ENCODE data around the gene TSPAN5.

The TSPAN5 gene

DNA sequence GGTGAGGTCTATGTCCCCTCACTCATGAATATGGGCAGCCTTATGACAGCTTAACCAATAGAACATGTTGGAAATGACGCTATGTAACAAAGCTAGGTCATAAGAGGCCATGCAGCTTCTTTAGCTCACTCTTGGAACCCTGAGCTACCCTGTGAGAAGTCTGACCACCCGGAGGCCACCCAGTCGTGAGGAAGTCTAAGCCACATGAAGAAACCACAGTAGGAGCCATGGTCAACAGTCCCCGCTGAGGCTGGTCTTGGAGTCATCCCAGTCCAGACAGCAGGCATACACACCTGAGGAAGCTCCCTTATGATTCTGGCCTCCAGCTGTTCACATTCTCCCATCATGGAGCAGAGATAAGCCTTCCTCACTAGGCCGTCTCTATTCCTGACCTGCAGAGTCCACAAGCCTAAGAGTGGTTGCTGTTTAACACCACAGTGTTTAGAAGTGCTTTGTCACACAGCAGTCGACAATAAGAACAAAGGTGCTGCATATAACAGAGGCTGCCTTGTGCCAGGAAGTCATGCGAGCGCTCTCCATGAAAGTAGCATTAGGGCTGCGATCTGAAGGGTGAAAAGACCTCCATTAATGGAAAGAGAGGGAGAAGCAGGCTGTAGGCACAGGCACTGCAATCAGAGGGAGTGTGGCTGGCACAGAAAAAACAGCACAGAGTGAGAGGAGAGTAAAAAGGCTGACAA, 38.2 kb downstream of the TSPAN5 start:
- DNase-seq (ENCODE audit: extremely low read depth in 1 of 2, low read depth in 1 of 2), result no peak

- no peak for DNase-seq (ENCODE audit: extremely low read depth in 1 of 2, low read depth in 1 of 2)
Observed at GRCh38 chr4:98619180-98619579, 39.2 kb downstream of the TSPAN5 start.

- DNase-seq (ENCODE audit: extremely low read depth in 1 of 2, low read depth in 1 of 2), result no peak
Observed at GRCh38 chr4:98618680-98619079, 39.7 kb downstream of the TSPAN5 start.

DNA sequence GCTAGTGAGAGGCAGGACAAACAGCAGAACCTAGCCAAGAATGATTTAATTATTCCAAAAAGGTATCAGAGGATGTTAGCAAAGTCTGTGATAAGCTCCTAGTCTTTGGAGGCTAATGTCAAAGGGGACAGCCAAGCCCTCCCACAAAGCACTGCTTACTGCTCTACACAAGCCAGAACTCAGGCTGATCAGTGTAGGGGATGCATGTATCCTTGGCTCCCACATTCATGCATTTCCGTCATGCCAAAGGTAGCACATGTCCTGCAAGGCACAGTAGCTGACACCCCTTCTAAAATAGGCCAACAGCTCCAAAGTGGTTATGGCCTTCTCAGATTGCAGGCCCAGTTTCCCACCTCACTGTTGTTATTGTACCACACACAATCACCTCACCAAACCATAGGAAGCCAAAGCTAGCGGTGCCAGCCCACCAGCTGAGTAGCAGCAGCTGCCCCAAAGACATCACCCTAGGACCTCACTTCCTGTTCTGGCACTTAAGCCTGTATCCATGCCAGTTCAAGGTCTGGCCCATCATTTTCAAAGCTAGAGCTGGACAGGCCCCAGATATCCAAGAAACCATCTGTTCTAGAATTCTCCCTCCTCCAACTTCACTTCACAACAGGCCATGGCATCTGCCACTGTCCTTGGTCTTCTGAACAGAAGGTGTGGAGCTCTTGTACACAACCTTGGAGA, 40.9 kb downstream of the TSPAN5 start:
- no peak for DNase-seq (ENCODE audit: extremely low read depth in 1 of 2, low read depth in 1 of 2)

- no peak for DNase-seq (ENCODE audit: extremely low read depth in 1 of 2, low read depth in 1 of 2)
Observed at GRCh38 chr4:98615991-98616390, 42.4 kb downstream of the TSPAN5 start.

DNA sequence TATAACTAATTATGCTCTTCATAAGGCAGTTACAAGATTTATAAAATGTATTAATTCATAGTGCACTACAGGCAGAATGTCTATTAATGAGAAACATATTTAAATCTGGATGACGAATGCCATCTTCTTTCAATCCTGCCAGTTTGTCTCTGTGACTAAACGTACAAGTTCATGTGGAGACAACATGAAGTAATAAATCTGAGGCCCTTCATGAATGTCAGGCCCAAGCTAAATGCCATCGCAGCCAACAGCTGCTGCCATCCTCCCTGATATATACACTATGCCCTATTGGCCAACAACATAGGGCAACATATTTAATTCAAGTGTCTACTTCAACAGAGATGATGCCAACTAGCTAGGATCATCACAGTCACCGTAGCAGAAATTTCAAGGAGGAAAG, 43.7 kb downstream of the TSPAN5 start:
- DNase-seq (ENCODE audit: extremely low read depth in 1 of 2, low read depth in 1 of 2), result no peak

DNA sequence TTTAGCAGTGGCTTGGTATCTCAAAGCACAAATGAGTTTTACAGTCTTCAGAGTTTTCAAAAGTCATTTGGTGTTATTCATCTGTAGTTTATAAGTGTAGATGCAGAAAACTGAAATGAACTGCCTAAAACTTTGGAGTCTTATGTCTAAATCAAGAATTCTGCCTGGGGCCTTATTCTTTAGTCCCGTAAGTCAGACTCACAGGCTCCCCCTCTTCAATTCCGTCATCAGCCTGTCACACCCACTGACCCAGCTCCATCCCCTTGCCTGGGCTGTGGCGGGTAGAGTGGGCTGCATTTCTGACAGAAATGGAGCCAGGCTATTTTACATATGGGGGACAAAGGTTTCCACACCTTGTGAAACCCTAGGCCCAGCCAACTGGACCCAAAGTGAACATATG, 44.3 kb downstream of the TSPAN5 start:
- DNase-seq (ENCODE audit: extremely low read depth in 1 of 2, low read depth in 1 of 2), result no peak

DNA sequence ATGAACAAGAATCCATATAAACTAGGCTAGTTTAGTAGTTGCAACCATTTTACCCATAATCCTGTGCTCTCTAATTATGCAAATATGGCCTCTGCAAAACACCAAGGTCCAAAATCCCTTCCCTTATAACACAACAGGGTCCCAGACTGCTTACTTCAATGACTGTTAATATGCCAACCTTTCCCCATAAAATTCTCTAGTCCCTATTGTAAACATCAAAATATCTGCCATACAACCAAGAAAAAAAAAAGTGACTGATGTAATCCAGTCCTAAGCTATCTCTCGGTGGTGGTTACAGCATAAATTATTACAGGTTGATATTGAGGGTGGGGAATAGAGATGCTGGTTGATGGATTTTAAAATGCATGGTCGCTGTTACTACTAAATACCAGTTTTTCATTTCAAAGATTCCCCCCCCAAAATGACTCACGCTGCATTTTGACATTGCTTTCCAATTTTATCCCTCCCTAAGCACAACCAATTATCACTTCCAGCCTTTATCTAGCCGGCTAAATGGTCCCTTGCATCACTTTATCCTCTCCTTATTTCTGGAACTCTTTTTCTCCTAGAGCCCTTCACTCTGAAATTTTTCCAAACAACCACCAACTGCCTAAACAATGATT, 44.8 kb downstream of the TSPAN5 start:
- DNase-seq (ENCODE audit: extremely low read depth in 1 of 2, low read depth in 1 of 2), result no peak

- DNase-seq (ENCODE audit: extremely low read depth in 1 of 2, low read depth in 1 of 2), result no peak
Observed at GRCh38 chr4:98612318-98613250, 45.8 kb downstream of the TSPAN5 start.

GRCh38 chr4:98611677-98612317, 46.6 kb downstream of the TSPAN5 start:
- DNase-seq (ENCODE audit: extremely low read depth in 1 of 2, low read depth in 1 of 2), result no peak

GRCh38 chr4:98610926-98611676, 47.3 kb downstream of the TSPAN5 start:
- no peak for DNase-seq (ENCODE audit: extremely low read depth in 1 of 2, low read depth in 1 of 2)

- no peak for DNase-seq (ENCODE audit: extremely low read depth in 1 of 2, low read depth in 1 of 2)
Observed at GRCh38 chr4:98610431-98610830, 48.0 kb downstream of the TSPAN5 start.

DNA sequence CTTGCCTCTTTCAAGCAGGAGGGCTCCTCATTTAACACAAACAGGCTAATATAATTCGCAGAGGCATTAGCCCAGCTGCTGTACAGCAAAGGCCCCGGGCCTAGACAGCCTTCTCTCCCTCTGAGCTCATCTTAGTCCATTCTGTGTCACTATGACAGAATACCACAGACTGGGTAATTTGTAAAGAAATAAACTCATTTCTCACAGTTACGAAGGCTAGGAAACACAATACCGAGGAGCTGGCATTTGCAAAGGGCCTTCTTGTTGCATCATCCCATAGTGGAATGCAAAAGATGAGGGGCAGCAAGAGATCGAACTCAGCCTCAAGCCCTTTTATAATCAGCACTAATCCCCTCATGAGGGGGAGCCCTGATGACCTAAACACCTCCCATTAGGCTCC, 48.5 kb downstream of the TSPAN5 start:
- no peak for DNase-seq (ENCODE audit: extremely low read depth in 1 of 2, low read depth in 1 of 2)

GRCh38 chr4:98608356-98608755, 50.1 kb downstream of the TSPAN5 start:
- no peak for DNase-seq (ENCODE audit: extremely low read depth in 1 of 2, low read depth in 1 of 2)

- no peak for DNase-seq (ENCODE audit: extremely low read depth in 1 of 2, low read depth in 1 of 2)
Observed at GRCh38 chr4:98606894-98607293, 51.5 kb downstream of the TSPAN5 start.

- DNase-seq (ENCODE audit: extremely low read depth in 1 of 2, low read depth in 1 of 2), result no peak
Observed at GRCh38 chr4:98605216-98605615, 53.2 kb downstream of the TSPAN5 start.

- no peak for DNase-seq (ENCODE audit: extremely low read depth in 1 of 2, low read depth in 1 of 2)
Observed at GRCh38 chr4:98604723-98605122, 53.7 kb downstream of the TSPAN5 start.

DNA sequence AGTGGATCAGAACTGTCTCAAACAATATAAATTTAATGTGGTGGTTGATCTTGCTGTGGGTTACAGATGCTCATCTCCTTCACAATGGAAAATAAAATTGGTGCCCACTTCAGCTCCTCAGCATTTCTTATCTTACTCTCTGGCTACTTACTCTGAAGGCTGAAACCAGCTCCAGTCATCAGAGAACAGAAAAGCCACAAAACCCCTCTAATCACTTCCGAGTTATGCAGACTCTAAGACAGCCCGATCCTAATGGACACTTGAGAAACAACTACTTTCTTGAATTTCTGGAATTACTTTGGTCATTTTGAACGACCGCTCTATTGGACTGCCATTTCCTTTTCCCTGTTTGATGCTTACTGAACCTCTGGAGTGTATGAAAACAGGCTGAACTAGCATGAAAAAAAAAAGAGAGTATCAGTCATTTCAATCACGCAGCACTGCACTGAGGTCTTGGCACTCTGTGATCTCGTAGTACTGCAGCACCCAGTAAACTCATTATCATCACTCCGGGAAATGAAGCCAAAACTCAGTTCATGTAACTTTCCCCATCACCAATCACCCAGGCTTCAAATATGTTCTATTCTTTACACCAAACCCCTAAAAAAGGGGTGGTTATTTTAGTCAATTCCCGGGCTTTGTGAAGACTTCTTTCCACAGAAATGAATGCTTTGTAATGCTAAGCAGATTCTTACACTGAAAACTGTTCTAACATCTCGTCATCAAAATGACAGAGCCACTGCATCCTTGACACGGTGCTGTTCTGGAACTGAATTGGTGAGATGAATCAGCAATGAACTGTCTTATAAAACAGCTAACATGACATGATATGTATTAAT, 54.5 kb downstream of the TSPAN5 start:
- DNase-seq (ENCODE audit: extremely low read depth in 1 of 2, low read depth in 1 of 2), result no peak

DNA sequence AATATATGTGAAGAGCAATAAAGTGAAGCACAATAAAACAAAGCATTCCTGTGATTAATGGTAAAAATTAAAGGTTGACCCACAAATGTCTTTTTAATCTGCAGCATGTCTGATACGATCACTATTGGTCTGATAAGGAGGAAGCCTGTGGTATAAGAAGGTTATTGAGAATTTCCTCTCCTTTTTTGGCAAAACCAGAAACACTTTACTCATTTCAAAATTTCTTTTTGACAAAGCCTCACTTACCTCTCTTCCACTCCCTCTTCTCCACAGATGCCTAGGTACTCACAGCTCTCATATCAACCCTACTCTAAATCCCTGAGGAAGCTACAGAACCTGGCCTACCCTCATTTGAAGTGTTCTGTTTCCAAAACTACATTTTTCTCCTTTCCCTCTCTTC, 56.1 kb downstream of the TSPAN5 start:
- no peak for DNase-seq (ENCODE audit: extremely low read depth in 1 of 2, low read depth in 1 of 2)
